ENCODE measurements around the gene ADAM23. TPM values are rescaled to one million over a fixed set of nuclear protein-coding genes. Genes with fewer than 3 reads are reported as not detected.
"Not testable (repeated sequence)": the region's sequence is repeated elsewhere in the genome, so short reads cannot be mapped to it uniquely, and the experiment has no call there.

The ADAM23 gene
- total and polyA plus RNA-seq, 2 of the 13 experiments (the other 11 are each of a cell fraction or from before 2014, with no cell fraction given) = 0.04 TPM; not detected in 1

- ATAC-seq (peak; percentile 88), DNase-seq (ENCODE audit: low spot score) (peak; percentile 84)
- H3K27me3 ChIP-seq (ENCODE audit: control insufficient read depth in 1 of 2, insufficient read depth in 2 of 2, low read length in 2 of 2); H3K36me3 ChIP-seq (replicated peaks in 1 of 2; ENCODE audit: control insufficient read depth in 1 of 2, insufficient read depth in 2 of 2, low read length in 2 of 2); BruUV-seq (replicated peaks); intact Hi-C loops (cut with micrococcal nuclease; ENCODE audit: unreplicated experiment); H3K9ac ChIP-seq (ENCODE audit: insufficient read depth, low read depth, low read length); H3K4me3 ChIP-seq (replicated peaks in 1 of 3; ENCODE audit: insufficient read depth in 1 of 3, low read depth in 2 of 3, low read length in 3 of 3); FAIRE-seq; H3K4me1 ChIP-seq (ENCODE audit: insufficient read depth, low read length); CTCF ChIA-PET (ENCODE audit: low intra/inter-chr PET ratio, low total read pairs); H2AFZ ChIP-seq (ENCODE audit: low read length); H3K79me2 ChIP-seq (ENCODE audit: insufficient read depth, low read length); H3K4me2 ChIP-seq (ENCODE audit: low read depth, low read length); H4K20me1 ChIP-seq (ENCODE audit: insufficient read depth, low read length); H3K9me3 ChIP-seq (ENCODE audit: low read length); H3K27ac ChIP-seq (ENCODE audit: extremely low read length, insufficient read depth, low read length); in situ Hi-C loops (cut with HindIII; ENCODE audit: extremely low pct_ligation_motif_present, low pct_unique_long_range_greater_than_20kb): not testable (repeated sequence)
- POLR2A ChIA-PET = interaction anchor here (0.7 to 1.5 kb wide), 2 partner anchors 244 to 391 kb away, joined by 3 read pairs; partner anchors contain the start of genes EEF1B2 and NDUFS1
- 34% methylated on average over 6 of the region's 6 CpGs for WGBS (ENCODE audit: low lambda C conversion rate)
- peak; percentile 37; the same call in 1 of the 2 replicates for TF ChIP-seq HDAC2 (CRISPR knock-in tag; IDR thresholded peaks at IDR 0.05)
- TF ChIP-seq HNF4A (CRISPR knock-in tag; IDR thresholded peaks at IDR 0.05) = peak; percentile 26; the same call in 1 of the 2 replicates
- 0 out of 2 replicates have a peak, but pooled peaks have one; percentile 19 for TF ChIP-seq NFIC (IDR thresholded peaks at IDR 0.05; ENCODE audit: low read length)
- peak; percentile 86 for TF ChIP-seq HNF1A (IDR thresholded peaks at IDR 0.05; ENCODE audit: low read depth)
- TF ChIP-seq HNF1A (CRISPR knock-in tag; IDR thresholded peaks at IDR 0.05; ENCODE audit: borderline replicate concordance) = peak; percentile 80; the same call in 1 of the 2 replicates
- 0 out of 2 replicates have a peak, but pooled peaks have one; percentile 34 for TF ChIP-seq HMG20B (CRISPR knock-in tag; conservative IDR thresholded peaks at IDR 0.05)
- peak; percentile 59; the same call in 1 of the 2 replicates for TF ChIP-seq NCOA2 (CRISPR knock-in tag; IDR thresholded peaks at IDR 0.05)
- TF ChIP-seq ZNF362 (CRISPR knock-in tag; IDR thresholded peaks at IDR 0.05; ENCODE audit: borderline replicate concordance) = peak; percentile 81; the same call in 1 of the 2 replicates
- 0 out of 2 replicates have a peak, but pooled peaks have one; percentile 18 for TF ChIP-seq HMG20A (CRISPR knock-in tag; IDR thresholded peaks at IDR 0.05; ENCODE audit: borderline replicate concordance)
- TF ChIP-seq RXRB (CRISPR knock-in tag; IDR thresholded peaks at IDR 0.05; ENCODE audit: borderline replicate concordance) = 0 out of 2 replicates have a peak, but pooled peaks have one; percentile 18
- peak; percentile 98 for TF ChIP-seq MAFK (conservative IDR thresholded peaks at IDR 0.05 in 1 of 2, IDR thresholded peaks at IDR 0.05 in 1 of 2; ENCODE audit: low read length in 2 of 2)
- TF ChIP-seq FOXJ3 (CRISPR knock-in tag; IDR thresholded peaks at IDR 0.05; ENCODE audit: borderline replicate concordance) = peak; percentile 48; the same call in 1 of the 2 replicates
- TF ChIP-seq FOXA3 (CRISPR knock-in tag; IDR thresholded peaks at IDR 0.05) = peak; percentile 60
- TF ChIP-seq ISL2 (CRISPR knock-in tag; IDR thresholded peaks at IDR 0.05) = peak; percentile 79
- peak; percentile 47; the same call in 1 of the 2 replicates for TF ChIP-seq GATAD2A (CRISPR knock-in tag; IDR thresholded peaks at IDR 0.05)
- peak; percentile 81 for TF ChIP-seq NFE2 (CRISPR knock-in tag; IDR thresholded peaks at IDR 0.05)
These were observed 40.3 kb upstream of the ADAM23 start for GRCh38 chr2:206402956-206403569.

Data from HepG2 (cell line).